Brain pericyte (primary cell): Measurements from ENCODE around the gene TRDN.
"Not testable (repeated sequence)": the region's sequence is repeated elsewhere in the genome, so short reads cannot be mapped to it uniquely, and the experiment has no call there.

Experiments
- DNase-seq: peaks from one replicate; pipeline ENCODE4 v3.0.0-alpha.2; 2012; ENCODE audit warnings: low read depth, low spot score

Gene TRDN

DNA sequence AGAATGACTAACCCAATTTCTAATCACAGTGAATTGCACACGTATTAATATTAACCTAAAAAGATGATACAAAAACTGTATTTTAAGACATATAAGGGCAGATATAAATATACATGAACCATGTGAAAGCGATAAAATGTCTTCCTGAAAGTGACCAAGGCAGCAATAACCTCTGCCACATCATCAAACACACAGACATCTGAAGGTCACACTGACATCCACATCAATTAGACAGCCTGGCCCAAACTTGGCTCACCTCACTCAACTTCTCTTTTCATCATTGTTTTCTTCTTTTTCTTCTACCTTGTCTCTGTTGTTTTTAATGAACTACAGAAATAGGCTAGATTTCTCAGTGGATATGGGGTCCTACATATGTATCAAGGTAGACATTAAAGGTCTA, 128.5 kb downstream of the TRDN start:
- DNase-seq: no peak

DNA sequence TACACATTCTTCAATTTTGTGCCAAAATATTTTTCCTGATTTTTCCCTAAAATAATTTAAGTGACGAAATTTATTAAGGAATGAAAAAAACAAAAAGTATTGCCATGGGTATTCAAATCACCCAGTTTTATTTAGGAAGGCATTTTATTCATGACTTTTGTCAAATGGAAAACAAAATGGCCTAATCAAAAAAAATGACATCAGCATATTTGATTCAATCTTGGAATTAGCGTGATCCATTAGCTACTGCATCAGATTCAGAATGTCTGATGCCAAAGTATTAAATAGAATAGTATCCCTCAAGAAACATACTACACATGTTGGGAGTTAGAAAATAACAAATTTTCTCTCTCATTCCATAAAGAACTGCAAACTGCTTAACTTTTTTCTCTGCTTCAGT, 129.2 kb downstream of the TRDN start:
- DNase-seq: no peak

DNA sequence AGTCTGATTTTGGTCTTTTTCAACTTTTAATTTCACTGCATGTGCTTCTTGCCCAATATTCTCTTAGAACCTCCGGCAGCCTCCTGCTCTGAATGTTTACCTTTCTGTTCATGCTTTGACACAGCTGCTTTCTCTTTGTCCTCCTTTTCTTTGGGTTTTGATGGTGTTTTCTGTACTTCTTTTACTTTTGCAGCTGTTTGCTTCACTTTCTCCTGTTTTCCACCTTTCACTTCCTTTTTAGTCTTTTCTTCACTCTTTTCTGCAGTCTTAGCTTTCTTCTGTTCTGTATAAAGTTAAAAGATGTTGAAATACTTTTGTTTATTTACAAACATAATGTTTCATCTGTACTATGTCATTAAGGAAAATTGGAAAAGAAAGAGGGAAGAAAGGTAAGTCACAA, 133.1 kb downstream of the TRDN start:
- DNase-seq: no peak

DNA sequence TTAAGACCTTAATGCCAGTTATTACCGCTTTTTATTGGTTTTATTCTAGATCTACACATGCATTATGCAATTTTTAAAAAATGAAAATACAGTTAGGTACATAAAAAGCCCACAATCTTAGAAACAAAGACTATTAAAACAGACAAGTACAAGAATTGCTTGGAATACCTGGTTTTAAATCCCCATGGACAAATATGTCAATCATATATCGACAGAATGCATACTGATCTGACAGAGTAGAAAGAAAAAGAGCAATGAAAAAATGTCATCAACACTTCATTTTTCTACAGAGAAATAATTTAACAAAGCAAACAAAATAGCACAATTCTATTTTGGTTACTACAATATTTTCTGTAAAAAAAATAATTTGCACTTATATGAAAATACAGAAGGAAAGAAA, 139.7 kb downstream of the TRDN start:
- DNase-seq: no peak

DNA sequence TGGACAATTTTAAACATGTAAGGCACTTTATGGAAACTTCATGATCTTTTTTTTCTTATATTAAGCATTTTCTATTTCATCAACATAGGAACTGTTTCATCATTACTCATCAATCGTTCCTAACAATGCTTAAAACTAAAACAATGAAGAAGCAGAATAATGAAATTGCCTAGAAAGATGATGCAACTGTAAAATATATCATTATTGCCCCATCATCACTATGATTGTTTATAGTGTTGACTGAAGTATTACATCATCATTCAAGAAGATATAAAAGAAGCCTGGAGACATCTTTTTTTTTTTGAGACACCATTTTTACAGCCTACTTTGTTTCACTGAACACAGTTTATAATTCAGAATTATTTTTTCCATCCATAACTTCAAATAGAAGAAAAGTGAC, 147.2 kb downstream of the TRDN start:
- no peak for DNase-seq

DNA sequence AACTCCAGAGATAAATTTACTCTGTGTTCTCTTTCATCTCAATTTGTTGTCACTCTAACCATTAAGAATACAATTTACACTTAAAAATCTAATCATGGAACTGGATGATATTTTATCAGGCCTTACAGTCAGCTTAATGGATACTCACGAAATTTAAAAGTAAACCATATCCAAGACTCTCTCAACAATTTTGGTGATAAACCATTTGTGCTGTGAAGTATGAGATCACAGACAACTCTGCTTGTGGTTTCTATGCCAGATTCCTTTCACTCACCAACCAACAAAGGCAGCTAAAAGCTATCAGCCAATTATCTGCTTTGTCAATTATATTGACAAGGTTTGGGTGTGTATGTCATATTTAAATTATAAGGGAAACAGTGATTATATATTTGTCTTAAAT, 155.8 kb downstream of the TRDN start:
- no peak for DNase-seq

DNA sequence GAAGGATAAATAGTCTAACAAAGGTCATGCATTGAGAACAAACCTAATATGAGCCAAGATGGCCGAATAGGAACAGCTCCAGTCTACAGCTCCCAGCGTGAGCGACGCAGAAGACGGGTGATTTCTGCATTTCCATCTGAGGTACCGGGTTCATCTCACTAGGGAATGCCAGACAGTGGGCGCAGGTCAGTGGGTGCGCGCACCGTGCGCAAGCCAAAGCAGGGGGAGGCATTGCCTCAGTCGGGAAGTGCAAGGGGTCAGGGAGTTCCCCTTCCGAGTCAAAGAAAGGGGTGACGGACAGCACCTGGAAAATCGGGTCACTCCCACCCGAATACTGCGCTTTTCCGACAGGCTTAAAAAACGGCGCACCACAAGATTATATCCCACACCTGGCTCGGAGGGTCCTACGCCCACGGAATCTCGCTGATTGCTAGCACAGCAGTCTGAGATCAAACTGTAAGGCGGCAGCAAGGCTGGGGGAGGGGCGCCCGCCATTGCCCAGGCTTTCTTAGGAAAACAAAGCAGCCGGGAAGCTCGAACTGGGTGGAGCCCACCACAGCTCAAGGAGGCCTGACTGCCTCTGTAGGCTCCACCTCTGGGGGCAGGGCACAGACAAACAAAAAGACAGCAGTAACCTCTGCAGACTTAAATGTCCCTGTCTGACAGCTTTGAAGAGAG, 164.6 kb downstream of the TRDN start:
- not testable (repeated sequence) for DNase-seq

DNA sequence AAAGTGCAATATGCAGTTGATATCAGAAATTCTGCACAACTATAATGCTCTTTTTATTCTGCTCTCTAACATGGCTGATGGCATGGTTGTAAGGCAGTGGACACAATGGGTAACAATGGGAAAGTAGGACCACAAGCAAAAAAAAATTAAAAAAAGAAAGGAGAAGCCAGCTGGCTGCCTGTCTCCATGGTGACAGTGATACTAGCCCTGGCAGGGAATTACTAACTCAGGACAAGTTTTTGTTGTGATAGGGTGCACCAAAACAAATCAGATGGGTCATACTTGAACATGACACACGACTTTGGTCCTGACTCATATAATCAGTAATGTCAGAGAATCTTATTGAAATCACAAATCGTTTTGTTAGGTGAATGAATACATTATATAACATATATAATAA, 169.4 kb downstream of the TRDN start:
- DNase-seq: no peak

DNA sequence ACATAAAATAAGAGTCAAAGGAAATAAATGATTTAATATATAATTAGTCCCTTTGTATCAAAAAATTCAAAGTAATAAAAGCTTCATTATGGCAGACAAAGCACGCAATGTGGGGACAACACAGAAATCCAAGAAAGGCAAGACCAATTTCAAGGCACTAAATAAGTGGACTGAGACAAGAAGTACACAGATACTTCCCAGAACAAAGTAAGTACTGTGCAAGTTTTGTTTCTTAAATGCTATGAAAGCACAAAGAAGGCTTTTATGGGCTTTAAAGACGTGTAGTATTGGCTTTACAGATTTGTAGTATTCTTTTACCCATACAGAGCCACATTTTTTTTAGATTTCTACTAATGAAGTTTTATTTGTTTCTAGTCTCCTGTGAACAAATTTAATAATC, 174.6 kb downstream of the TRDN start:
- no peak for DNase-seq

DNA sequence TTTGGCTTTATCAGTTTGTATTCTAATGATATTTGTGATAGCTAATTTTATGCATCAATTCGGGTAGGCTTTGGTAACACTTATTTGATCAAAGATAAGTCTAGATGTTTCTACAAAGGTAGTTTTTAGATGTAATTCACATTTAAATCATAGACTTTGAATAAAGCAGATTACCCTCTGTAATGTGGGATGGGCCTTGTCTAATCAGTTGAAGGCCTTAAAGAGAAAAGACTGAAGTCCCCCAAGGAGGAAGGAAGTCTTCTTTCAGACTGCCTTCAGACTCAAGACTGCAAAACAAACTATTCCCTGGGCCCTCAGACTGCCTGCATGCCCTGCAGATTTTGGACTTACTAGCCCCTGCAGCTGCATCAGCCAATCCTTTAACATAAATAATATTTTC, 178.5 kb downstream of the TRDN start:
- no peak for DNase-seq

DNA sequence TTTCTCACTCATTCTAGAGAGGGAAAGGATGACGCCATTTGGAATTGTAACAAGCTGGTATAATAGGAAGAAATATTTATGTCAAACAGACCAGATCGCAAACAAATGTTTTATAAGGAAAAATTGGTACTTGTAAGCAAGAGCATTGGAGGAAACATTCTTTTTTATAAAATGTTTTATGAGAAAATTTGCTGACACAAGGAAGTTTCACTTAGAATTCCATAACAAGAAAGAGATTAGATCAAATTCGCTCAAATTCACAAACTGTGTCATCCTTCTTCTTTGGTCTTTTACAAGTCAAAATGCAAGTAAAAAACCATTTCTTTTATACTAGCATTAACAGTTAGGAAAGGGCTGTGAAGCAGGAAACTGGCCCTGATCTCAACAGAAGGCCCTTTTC, 179.9 kb downstream of the TRDN start:
- no peak for DNase-seq

DNA sequence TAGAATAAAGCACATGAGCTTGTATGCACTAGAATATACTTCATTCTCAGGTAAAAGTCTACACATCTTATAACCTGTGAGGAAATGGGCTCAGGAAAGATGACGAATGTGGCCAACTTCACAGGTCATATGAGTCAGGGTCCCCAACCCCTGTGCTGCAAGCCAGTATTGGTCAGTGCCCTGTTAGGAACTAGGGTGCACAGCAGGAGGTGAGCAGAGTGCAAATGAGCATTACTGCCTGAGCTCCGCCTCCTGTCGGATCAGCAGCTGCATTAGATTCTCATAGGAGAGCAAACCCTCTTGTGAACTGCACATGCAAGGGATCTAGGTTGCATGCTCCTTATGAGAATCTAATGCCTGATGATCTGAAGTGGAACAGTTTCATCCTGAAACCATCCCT, 182.3 kb downstream of the TRDN start:
- no peak for DNase-seq

DNA sequence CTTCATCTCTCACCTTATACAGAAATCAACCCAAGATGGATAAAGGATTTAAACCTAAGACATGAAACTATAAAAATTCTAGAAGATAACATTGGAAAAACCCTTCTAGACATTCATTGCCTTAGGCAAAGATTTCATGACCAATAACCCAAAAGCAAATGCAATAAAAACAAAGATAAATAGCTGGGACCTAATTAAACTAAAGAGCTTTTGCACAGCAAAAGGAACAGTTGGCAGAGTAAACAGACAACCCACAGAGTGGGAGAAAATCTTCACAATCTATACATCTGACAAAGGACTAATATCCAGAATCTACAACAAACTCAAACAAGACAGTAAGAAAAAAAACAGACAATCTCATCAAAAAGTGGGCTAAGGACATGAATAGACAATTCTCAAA, 183.7 kb downstream of the TRDN start:
- DNase-seq: not testable (repeated sequence)

DNA sequence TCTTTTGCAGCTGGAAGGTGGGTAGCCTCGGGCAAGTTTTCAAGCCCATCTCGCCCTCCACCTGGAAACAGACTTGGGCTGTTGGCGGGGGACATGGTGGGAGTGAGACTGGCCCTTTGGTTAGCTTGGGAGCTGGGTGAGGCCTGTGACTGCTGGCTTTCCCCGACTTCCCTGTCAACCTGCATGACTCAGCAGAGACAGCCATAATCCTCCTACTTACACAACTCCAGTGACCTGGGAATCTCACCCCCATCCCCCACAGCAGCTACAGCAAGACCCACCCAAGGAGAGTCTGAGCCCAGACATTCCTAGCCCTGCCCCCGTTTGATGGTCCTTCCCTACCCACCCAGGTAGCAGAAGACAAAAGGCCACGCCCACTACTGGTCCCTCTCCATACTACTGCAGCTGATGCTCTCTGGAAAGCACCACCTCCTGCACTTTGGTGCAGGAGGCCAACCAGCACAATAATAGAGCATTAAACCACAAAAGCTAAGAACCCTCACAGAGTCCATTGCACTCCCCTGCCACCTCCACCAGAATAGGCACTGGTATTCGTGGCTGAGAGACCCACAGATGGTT, 188.4 kb downstream of the TRDN start:
- DNase-seq: no peak

DNA sequence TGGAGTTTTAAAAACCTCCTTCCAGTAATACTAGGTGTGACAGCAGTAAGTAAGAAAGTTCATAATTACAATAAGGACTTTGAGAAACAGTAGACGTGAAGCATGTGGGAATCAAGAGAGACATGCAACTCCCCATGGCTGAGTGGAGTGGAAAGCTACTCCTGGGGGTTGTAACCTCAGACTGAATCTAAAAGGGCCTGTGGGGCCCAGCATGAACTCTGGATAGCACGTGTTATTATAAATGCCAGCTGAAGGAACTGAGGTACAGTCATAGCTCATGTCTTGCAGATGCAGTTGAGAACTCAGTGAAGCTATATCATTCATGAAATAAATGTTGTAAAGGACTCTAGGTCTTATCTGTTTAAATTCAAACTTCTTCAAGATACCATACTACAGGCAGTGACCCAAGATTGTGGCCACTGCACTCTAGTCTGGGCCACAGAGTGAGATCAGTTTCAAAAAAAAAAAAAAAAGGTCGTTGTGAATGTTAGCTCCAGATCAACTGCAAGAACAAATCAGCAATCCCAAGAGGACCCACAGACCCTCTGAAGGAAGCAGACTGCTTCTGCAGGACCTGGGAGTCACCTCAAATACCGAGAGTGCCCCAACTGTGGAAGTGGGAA, 189.3 kb downstream of the TRDN start:
- no peak for DNase-seq

DNA sequence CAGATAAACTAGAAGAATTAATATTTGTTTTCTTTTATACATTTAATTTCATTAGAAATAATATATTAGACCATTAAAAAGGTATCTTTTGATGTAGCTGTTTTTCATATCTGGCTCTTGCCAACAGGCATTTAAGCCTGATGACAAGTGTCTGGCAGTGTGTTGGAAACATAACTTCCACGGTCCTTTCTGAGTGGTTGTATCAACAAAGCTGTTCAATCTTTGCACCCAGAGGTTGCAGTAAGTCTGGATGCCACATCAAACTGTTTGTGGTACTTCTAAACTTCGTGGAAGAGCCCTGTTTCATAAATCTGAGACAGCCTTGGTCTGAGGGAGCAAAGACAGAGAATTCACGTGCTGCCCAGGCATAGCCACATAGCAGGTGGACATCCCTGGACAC, 197.4 kb downstream of the TRDN start:
- DNase-seq: no peak

DNA sequence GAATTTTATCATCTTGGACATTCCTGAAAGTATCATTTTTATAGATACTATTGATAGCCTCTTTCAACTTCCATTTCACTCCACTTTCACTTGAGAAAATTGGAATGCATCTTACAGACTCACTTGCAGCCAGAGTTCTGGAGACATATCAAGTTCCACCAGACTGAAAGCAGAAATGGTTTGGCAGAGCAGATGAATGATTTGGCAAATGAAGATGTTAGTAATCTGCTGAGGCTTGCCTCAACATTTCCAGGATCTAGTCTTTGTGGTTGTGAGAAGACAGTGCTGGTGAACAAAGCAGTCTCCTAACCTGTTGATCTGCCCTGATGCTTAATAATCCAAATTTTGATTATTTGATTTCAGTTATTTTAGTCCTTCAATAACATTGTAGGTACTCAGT, 202.6 kb downstream of the TRDN start:
- DNase-seq: no peak

DNA sequence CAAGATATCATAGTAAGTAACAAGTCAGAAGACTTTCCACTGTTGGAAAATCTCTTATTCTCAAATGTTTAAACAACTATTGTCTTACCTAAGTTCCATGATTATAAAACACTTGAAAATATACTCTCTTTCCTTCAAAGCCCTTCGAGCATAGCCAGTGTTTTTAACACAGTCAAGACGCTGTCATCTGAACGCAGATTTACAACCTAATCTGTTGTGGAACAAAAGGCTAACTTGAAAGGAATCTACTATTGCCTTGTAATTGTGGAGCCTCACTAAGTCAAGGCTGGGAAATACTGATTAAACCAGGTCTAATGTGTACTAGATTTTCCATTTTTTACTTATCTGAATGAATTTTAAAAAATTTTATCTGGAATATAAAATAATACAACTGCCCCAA, 205.8 kb downstream of the TRDN start:
- DNase-seq: no peak

DNA sequence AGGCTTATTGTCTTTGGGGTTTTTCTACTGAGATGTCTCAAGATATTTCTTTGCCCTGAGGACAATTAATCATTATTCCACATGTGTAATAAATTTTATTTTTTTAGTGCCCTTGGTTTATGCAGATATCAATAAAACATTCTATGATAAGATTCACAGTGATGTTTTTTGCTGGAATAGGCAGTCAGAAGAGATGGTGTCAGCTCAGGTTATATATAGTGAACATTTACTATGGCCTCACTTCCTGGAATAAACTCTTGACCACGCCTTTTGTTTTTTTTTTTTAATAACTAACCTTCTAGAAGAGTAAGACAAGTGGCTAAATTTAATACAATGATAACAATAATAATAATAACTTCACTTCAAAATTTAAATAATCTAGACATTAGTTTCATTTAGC, 209.7 kb downstream of the TRDN start:
- DNase-seq: no peak

DNA sequence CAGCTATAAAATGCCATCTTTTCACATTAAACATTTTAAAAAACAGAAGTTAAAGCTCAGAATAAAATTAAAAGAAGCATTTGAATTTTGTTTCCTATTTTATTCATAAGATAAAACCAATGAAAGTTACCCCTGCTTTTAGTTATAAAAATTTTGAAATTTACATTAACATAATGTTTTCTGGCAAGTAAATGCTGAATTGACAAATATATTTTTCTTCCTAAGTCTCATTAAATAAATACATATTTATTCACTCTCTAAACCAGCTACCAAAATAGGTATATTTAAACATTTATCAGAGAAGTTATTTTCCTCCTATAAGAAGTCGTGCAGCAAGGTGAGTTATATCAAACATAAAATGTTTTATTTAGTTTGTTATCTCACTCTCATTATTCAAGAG, 213.6 kb downstream of the TRDN start:
- no peak for DNase-seq

DNA sequence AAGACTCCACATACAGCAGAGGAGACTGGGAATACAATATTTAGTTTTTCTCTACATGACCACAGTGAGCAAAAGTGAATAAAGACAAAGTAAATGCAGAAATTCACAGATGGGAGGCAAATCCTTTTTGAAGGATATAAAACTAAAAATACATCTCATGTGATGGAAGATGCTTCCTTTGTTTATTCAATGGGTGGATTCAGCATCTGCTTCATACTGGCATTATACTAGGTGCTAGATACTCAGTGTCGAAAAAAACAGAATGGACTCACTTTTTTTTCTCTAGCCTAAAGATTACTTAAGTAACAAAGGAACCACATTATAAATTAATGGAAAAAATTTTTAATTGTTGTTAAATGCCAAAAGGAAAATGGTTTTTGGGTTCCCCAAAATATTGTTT, 216.2 kb downstream of the TRDN start:
- DNase-seq: no peak

DNA sequence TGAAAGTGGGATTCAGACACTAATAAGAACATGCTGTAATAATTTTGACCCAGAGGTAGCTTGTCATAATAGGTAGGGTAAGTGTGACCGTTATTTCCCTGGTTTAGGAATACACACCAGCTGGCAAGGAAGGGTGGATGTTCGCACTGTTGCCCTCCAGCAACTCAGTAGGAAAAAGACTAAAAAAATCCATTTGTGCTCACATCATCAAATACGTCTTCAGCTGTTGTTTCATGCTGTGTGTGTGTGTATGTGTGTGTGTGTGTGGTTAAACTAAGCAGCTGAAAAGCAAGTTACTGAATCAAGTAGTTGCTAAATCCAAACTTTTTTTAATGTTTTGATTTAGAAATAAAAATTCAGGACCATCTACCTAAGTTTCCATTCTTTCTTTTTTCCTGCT, 218.7 kb downstream of the TRDN start:
- no peak for DNase-seq

DNA sequence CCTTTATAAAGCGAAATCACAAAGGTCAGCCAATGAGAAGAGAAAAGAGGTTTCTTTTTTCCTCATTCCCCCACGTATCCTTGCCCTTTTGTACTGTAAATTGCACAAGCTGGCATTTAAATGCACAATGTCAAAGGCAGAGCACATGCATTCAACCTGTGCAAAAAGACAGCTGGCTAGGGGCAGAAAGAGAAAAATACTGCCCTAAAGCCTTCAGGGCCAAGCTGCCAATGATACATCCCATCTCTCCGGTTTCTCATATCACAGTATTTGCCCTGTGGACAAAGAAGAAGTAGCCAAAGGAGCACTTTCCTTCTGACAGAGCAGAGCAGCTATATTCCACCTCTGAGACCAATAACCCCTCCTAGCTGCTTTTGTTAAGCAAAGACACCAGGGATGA, 219.2 kb downstream of the TRDN start:
- DNase-seq: no peak
